ENCODE results near the gene MMP28.

Gene MMP28

DNA sequence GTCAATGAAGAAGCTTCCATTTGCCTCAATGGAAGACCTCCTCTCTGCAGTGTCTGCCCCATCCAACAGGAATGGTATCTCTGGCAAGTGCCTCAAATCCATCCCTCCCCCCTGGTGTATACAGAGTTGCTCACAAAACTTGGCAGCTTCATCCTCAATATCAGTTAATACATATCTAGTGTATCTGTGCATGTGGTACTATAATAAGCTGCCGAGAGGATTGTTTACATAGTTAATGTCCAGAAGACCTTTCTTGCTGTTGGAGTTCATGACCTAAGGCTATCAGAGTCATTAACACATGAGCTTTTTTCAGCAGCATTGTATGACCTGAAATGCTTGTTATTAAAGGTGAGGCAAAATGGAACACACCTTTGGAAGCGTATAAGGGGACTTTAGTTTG lies 78.0 kb downstream of the MMP28 start:
- DNase-seq: no peak

DNA sequence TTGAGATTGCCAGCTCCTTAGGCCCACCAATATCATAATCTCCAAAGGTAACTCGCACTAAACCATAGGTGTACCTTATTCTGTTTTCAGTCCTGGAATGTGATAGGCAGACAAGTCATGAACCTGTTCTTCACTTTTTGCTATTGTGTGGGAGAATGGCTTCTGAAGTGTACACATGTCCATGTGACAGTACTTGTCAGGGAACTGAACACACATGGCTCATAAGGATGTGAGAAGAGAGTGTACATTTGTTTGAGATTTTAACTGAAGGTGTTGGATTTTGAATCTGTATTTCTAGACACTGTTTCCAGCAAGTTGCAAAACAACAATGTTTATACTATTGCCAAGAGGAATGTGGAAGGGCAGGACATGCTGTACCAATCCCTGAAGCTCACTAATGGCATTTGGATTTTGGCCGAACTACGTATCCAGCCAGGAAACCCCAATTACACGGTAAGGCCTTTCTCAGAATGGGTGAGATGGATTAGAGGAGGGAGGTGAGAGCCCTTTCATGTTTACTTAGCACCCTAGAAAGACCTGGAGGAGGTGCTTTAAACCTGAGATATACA lies 78.5 kb downstream of the MMP28 start:
- DNase-seq: no peak

DNA sequence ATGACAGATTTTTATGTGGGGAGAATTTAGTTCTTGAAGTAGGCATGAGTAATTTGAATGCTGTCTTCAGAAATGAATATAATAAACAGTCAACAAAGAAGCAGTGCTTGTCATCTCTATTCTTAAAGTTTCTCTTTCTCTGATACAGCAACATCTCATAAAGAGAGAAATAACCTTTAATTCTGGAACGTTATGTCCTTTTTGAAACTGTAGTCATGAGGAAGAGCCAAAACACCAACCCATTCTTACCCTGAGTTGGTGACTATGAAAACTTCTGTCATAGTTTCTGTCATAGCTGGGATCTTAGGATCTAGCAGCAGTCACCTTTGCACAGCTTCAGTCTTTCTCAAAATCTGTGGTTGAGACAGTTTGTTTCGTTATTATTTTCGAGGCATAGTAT lies 79.3 kb downstream of the MMP28 start:
- DNase-seq: no peak

Data from NCI-H2171 (cell line).